GM12891 (cell line): ENCODE measurements around the gene ESCO1.

Source experiments
- PAX5 ChIP-seq: IDR thresholded peaks from 2 replicates; pipeline ENCODE4 v1.6.1; 2011; ENCODE audit warnings: low read length, moderate library complexity, mild to moderate bottlenecking; ENCODE audit not compliant: insufficient read depth, severe bottlenecking
- POLR2A ChIP-seq: IDR thresholded peaks from 2 replicates; pipeline ENCODE4 v1.6.1; 2011; ENCODE audit warnings: low read depth, low read length, control low read depth
- POLR2AphosphoS5 ChIP-seq: IDR thresholded peaks from 2 replicates; pipeline ENCODE4 v1.6.1; 2011; ENCODE audit warnings: low read depth, low read length, control low read depth
- POU2F2 ChIP-seq: IDR thresholded peaks from 2 replicates; pipeline ENCODE4 v1.6.1; 2011; ENCODE audit warnings: low read depth, mild to moderate bottlenecking, control low read depth, low read length, moderate library complexity
- SPI1 ChIP-seq: IDR thresholded peaks from 2 replicates; pipeline ENCODE4 v1.6.1; 2011; ENCODE audit warnings: low read depth, low read length, control low read depth
- TAF1 ChIP-seq: IDR thresholded peaks from 2 replicates; pipeline ENCODE4 v1.6.1; 2011; ENCODE audit warnings: low read depth, low read length, control low read depth

DNA sequence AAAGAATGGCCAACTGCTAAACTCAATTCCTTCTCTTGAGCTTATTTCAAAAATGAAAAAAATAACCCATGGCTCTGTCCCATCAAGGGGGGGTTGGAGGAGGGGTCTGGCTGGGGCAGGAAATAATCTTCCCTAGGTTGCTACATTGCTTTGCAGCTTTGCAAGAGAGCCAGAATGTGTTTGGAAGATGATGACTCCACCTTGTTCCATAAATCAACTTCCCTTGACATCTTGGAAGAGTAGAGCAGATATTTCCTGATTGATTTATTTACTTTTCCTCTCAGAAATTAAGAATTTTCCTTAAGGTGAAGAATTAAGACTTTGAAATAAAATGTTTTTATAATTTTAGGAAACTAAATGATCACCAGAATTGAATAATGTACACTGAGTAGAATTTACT, 41.3 kb downstream of the ESCO1 start:
- TF ChIP-seq POLR2A, result no peak
- TF ChIP-seq POLR2AphosphoS5, result no peak
- no peak for TF ChIP-seq PAX5
- no peak for TF ChIP-seq POU2F2
- TF ChIP-seq TAF1, result no peak
- no peak for TF ChIP-seq SPI1
